HG03066 (cell line): ENCODE results near the gene SCAPER.

ENCODE experiments used
- ATAC-seq: cut with Tn5 transposase; IDR thresholded peaks from one replicate; pipeline ENCODE4 v1.9.1; 2021; ENCODE audit warnings: low read depth; ENCODE audit not compliant: unreplicated experiment

Gene SCAPER

DNA sequence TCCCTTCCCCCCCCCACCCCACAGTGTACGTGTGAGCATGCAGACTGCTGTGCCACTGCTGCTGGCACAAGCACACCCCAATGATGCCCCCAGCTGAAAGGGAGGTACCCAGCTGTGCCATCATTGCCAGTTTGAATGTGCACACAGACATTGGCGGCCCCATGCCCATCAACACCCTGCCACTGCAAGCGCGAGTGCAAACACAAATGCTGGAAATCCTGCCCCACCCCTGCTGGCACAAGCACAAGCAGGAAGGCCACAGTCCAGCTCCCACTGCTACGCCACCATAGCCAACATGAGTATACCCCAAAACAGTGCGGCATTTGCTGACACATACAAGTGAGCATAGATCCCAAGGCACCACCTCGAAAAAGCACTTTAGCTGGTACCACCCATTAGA lies 222.9 kb downstream of the SCAPER start:
- ATAC-seq: no peak

DNA sequence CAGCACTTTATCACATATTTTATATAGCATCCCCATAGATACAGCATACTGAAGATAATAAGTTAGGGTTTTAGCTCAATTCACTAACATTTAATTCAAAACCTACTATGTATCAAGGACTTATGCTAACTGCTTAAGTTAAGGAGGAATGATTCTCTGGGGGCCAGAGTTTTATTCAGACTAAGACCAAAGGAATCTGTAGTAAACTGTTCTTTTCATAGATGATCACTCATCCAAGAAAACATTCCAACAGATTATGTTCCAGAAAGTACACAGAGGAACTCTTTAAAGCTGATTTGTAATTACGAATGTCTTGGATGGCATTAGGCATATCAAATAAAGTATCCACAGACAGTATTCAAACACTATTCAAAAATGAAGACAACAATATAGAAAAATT lies 226.4 kb downstream of the SCAPER start:
- ATAC-seq: no peak

DNA sequence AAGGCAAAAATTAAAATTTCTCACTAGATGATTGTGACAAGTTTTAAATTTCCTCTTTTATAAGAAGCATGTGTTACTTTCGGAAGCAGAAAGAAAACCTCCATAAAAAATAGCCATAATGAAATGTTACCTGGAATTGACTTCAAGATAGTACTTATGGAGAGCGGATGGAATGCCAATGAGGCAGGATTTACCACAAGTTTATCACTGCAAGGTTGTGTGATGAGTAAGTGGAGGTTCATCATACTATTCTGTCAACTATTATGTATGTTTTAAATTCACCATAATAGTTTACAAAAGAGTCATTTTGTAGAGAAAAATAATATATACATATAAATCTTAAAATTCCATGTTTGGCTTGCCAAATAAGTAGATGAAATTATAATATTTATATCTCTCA lies 230.3 kb downstream of the SCAPER start:
- no peak for ATAC-seq

DNA sequence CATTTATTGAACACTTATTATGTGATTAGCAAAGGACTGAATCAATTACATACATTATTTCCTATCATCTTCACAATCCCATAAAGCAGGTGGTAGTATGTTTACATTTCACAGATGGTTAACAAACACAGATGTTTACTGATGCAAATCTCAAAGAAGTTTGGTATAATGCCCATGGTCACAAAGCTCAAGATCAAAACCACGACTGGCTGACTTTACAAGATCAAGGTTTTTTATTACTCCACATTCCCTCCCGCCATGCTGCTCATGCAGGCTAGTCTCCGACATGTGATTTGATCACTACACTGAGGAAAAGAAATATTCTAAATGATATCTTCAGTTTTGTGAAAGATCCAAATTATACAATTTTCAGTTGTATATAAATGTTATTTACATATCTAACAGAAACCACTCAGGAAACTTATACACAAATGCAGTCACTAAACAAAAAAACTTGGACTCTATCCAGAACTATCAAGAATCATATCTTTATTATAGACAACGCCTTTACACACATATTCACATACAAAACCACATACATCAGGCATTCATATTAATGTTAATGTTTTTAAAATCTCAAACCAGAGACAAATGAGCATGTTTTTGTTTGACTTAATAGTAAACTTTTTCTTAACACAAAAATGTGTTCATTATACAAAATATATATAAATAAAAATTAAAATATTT lies 235.5 kb downstream of the SCAPER start:
- no peak for ATAC-seq

DNA sequence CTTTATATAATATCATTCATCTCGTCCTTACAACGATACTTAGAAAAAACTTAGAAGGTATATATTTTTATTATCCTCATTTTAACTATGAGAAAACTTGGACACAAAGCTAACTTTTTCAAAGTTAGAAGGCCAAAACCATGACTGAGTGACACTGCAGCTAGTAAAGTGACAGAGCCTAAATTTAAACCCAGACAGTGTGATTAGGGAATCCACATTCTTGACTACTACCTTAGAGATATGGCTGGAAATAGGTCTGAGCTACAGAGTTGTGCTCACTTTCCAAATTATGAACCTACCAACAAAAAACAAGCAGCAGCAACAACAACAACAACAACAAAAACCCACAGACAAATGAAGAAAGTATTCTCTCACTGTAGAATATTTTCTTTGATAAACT lies 236.2 kb downstream of the SCAPER start:
- ATAC-seq: no peak

DNA sequence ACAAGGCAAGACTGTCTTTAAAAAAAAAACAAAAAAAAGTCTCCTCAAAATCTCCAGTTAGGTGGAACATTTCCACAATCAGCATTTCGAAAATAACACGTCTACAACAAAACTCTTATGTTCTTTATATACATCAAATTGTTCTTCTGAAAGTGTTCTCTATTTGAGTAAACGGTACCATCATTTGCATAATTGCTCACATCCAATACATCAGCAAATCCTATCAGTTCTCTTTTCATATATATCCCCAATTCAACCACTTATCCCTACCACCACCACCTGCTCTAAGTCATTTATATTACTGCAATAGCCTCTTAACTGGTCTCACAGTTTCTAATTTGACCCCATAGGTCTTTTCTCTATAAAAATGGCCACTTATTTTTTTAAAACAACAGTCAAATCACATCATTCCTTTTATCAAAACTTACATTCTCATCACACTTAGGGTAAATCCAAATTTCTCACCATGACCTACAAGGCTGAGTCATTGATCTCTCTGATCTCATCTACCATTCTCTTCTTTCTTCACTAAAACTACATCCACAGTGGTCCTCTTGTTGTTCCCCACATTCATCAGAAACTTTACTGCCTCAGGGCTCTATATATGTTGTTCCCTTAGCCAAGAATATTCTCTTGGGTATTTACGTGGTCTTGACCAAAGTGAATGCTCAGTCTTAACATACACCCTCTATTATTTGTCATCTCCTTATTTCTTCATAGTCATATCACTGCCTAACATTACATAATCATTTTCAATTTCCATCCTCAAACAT lies 237.0 kb downstream of the SCAPER start:
- no peak for ATAC-seq

DNA sequence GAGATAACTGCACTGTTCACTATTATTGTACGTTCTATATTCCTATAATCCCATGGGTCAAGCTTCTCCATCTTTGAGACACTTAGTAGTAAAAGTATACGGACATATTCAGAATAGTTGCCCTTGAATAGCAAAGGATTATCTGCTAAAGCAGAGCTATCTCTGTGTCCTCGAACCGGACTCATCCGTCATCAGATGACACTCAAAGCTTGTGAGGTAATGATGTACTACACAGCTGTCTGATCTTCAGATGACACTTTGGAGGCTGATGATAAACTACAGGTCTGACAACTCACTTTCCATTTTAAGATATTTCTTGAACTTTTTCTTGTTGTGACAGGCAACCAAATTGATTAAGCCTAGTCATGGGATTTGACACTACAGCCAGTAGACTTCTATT lies 240.2 kb downstream of the SCAPER start:
- no peak for ATAC-seq

DNA sequence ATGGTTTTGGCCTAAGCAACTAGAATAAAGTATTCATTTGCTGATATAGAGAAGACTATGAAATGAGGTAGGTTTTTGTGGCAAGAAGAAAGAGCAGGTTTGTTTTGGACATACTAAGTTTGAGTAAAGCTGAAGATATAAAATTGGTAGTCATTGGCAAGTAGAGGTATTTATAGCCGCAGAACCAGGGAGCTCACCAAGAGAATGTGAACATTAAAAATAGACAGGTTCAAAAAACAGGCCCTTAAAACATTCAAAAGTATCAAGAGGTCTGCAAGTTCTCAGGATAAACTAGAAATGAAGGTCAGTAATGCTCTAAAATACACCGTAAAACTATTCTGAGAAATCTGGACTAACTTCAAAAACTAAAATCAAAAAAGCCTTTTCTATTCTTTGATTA lies 240.7 kb downstream of the SCAPER start:
- no peak for ATAC-seq

DNA sequence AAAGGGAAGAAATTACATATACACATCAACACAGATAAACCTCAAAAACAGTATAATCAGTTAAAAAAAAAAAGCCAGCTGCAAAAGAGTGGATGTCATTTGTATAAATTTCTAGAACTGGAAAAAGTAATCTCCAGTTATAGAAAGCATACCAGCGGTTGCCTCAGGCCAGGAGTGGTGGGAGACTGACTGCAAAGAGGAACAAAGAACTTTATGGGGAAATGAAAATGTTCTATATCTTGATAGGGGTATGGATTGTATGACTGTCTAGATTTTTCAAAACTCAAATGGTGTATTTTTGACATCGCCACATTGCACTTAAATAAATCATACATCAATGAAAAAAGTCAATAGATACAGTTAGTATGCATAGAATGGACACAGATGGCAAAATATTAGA lies 241.6 kb downstream of the SCAPER start:
- ATAC-seq: no peak

DNA sequence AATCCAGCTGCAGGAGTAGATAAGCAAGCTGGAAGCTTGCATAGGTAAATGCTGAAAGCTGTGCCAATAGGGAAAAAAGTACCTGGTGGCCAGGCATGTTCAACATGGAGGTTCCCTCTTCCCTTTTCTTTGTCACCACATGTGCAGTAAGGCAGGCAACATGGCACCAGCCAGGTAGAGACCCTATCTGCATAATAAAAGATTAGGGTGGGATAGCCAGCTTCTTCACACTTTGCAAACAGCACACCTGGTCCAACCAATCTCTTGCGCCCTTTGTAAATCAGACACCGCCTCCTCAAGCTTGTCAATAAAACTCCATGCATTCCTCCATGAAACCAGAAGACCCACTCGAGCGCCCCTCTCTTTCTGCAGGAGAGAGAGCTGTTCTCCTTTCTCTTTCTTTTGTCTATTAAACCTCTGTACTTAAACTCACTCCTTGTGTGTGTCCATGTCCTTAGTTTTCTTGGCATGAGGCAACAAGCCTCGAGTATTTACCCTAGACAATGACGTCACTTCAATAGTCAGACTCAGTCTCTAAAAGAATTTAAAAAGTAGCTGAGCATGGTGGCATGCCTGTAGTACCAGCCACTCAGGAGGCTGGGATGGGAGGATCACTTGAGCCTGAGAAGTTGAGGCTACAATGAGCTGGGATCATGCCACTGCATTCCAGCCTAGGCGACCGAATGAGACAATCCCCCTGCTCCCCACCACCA lies 256.3 kb downstream of the SCAPER start:
- no peak for ATAC-seq

DNA sequence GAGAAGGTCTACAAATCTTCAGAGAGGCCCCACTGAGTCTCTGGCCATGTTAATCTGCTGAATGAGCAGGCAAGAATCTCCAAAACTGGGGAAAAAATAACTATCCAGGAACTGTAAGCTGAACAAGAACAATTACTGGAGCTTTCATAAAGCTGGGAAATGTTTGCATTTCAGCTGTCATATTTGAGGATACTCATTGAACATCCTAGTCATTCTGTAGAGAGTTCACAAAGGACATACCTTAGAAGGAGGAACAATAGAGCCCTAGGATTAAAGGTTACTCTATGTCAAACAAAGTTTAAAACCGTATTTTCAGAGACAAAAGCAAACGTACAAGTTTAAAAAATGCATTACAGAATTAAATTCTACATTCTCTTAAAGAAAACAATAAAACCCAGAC lies 257.5 kb downstream of the SCAPER start:
- no peak for ATAC-seq

DNA sequence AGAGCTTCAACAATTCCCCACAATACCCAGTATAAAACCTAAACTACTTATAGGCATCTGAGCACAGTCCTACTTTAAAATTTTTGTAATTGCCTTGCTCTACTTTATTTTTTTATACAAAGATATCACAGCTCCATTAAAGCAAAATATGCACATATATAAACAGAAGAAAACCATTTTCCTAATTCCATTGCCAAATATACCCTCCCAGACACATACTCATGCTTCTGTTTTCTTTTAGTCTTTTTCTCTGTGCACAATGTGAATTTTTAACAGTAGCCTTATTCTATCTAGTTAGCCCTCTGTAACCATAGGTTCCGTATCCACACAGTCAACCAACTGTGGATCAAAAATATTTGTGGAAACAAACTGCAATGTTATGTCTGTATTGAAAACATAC lies 260.5 kb downstream of the SCAPER start:
- no peak for ATAC-seq

DNA sequence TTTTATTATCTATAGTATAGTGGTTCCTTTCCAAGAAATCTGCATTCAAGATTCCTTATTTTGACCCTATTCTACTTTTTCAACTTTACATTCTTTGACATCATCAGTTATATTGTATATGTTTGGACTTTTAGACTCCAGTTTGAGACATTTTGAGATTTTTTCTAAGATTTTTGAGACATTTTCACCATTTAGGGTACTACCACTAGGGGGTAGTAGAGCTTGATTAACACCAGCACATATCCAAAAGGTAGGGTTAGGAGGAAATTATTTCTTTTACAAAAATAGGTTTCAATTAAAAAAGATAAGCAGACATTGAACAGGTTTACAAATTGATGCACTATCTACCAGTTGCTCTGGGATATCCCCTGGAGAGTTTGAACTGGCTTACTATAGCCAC lies 262.5 kb downstream of the SCAPER start:
- ATAC-seq: no peak

DNA sequence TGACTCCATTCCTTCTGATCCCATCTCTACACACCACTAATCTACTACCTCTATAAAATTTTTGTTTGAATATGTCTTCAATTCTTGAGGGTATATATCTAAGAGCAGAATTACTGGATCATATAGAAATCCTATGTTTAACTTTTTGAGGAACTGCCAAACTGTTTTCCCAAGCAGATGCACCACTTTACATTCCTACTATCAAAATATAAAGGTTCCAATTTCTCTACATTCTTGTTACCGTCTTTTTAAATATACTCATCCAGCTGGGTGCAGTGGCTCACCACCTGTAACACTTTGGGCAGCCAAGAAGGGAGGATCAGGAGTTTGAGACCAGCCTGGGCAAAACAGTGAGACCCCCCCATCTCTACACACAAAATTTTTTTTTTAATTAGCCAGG lies 268.0 kb downstream of the SCAPER start:
- ATAC-seq: no peak

DNA sequence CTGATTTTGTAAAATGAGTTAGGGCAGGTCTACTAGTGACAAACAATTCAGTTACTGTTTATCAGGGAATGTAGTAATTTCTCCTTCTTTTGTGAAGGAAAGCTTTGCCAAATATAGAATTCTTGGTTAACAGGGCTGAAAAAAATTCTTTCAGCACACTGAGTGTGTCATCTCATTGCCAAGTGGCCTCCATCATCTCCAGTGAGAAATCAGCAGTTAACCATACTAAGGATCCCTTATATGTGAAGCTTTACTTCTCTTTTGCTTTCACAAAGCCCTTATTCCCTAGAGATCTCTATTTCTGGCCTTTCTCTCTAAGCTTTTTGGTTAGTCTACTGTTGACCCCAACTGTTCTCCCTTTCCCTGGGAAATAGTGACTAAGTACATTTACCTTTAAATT lies 269.1 kb downstream of the SCAPER start:
- no peak for ATAC-seq

DNA sequence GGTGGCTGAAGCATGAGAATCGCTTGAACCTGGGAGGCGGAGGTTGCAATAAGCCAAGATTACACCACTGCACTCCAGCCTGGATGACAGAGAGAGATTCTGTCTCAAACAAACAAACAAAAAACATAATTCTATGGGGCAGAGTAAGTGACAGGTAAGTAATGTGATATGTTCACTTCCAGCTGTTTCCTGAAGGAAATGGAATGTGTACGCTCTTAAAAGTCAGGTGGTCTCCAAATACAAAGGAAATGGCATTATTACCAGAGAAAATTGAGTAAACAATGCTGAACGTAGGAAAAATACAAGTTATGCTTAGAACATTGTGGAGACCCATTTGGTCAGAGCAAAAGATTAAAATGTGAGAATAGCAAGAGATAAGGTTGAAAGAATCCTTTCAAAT lies 278.5 kb downstream of the SCAPER start:
- no peak for ATAC-seq

DNA sequence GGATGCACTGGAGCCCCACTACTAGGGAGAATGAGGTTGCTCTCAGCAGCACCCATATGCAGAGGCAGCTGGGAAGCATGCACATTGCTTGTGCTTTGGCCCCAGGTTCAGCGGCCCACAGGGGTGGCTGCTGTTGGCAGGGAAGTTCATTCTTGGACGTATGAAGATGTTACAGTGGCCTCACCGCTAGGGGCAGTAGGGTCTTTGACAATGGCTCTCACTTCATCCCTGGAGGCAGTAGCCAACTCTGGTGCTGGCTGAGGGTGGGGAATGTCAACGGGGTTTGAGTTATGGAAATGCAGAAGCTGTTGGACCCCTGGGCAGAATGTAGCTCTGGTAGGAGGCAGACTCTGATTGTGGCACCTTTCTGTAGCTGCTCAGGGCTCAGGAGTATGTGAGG lies 279.9 kb downstream of the SCAPER start:
- ATAC-seq: no peak

DNA sequence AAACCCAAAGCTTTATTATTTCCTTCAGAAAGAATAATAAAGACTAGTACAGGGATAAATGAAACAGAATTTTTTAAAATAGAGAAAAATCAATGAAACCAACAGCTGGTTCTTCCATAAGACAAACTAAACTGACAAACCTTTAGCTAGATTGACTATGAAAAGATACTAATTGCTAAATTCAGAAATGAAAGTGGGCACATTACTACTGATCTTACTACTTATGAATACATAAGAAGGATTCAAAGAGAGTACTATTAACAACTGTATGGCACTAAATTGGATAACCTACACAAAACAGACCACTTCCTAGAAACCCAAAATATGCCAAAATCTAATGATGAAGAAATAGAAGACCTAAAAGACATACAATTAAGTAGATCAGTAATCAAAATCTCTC lies 290.4 kb downstream of the SCAPER start:
- ATAC-seq: no peak

DNA sequence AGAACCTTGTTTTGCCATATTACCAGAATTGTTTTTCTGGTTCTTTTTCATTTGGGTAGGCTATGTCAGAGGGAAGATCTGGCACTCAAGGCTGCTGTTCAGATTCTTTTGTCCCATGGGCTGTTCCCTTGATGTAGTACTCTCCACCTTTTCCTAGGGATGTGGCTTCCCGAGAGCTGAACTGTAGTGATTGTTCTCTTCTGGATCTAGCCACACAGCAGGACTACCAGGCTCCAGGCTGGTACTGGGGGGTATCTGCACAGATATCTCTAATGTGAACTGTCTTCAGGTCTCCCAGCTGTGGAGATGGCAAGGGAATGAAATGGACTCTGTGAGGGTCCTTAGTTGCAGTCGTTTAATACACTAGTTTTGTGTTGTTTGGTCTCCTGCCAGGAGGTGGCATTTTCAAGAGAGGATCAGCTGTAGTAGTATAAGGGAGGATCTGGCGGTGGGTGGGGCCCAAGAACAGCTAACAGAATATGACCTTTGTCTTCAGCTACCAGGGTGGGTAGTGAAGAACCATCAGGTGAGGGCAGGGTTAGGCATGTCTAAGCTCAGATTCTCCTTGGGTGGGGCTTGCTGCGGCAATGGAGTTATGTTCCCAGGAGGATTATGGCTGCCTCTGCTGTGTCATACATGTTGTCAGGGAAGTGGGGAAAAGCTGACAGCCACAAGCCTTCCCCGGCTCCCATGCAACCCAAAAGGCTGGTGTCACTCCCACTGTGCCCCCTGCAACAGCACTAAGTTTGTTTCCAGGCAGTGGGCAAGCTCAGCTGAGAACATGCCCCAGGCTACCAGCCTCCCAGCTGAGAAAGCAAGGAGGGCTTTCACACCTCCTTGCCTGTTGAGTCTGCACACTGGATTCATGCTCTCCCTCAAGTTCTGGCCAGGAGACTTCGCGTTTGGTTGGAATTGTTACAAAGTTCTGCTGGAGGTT lies 316.1 kb downstream of the SCAPER start:
- ATAC-seq: no peak

DNA sequence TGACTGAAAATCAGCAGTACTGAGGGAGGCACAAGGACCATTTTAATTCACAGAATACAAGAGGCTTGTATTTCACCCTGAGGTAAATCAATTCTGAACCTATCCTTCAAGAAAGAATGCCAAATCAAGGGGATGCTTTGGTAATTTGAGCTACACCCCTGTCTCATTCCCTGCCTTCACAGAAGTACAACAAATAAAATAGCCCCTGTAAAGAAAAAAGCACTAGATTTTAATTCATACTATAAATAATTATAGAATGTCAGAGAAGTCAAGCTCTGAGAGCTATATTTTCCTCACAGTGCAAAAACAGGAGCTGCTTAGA lies 319.6 kb downstream of the SCAPER start:
- no peak for ATAC-seq
